HepG2 (cell line): Measurements from ENCODE around the gene SERHL2. TPM values are rescaled to one million over a fixed set of nuclear protein-coding genes. Genes with fewer than 3 reads are reported as not detected.

ENCODE experiments used
- AGO2 ChIP-seq: fragments of 200-400 bp; formaldehyde crosslinking; optimal IDR thresholded peaks from 2 replicates; pipeline ENCODE3; 2017; ENCODE audit warnings: mild to moderate bottlenecking, low read depth, low read length, moderate library complexity
- FOXJ3 ChIP-seq: sonication (generic); formaldehyde crosslinking; IDR thresholded peaks from 2 replicates; pipeline ENCODE4 v1.4.0; 2020; ENCODE audit warnings: missing genetic modification reagents, mild to moderate bottlenecking, borderline replicate concordance
- IRX3 ChIP-seq: sonication (generic); formaldehyde crosslinking; IDR thresholded peaks from 2 replicates; pipeline ENCODE4 v1.8.1; 2023; ENCODE audit warnings: mild to moderate bottlenecking, low read depth, missing genetic modification reagents, borderline replicate concordance
- LCORL ChIP-seq, 2 experiments: fragments of 450-650 bp in 1 of 2; sonication (generic) in 1 of 2; formaldehyde crosslinking in 1 of 2; IDR thresholded peaks; 2 replicates each; pipeline versions ENCODE4 v1.5.0 to v1.6.1; 2017 to 2020; ENCODE audit warnings: antibody characterized with exemption in 1 of 2, missing genetic modification reagents in 1 of 2
- MAFK ChIP-seq, 2 experiments: IDR thresholded peaks in 1 of 2; conservative IDR thresholded peaks in 1 of 2; 2 replicates each; pipeline ENCODE4 v1.6.1; 2011; ENCODE audit warnings: improper control_type of control experiment in 2 of 2, low read length in 2 of 2
- MED1 ChIP-seq: sonication (generic); formaldehyde crosslinking; IDR thresholded peaks from 2 replicates; pipeline ENCODE4 v1.4.0; 2020; ENCODE audit warnings: missing genetic modification reagents
- MIXL1 ChIP-seq: IDR thresholded peaks from 2 replicates; pipeline ENCODE4 v1.6.1; 2016
- PRPF4 ChIP-seq: fragments of 200-400 bp; formaldehyde crosslinking; IDR thresholded peaks from 2 replicates; pipeline ENCODE4 v1.6.1; 2016; ENCODE audit warnings: low read length, low read depth; ENCODE audit not compliant: poor library complexity, severe bottlenecking
- TAF1 ChIP-seq: sonication (generic); formaldehyde crosslinking; IDR thresholded peaks from 2 replicates; pipeline ENCODE4 v1.4.0; 2020; ENCODE audit warnings: missing genetic modification reagents
- ZNF670 ChIP-seq: sonication (generic); formaldehyde crosslinking; IDR thresholded peaks from 2 replicates; pipeline ENCODE4 v1.8.0; 2022; ENCODE audit warnings: mild to moderate bottlenecking, missing genetic modification reagents, borderline replicate concordance
- ZNF75D ChIP-seq: sonication (generic); formaldehyde crosslinking; IDR thresholded peaks from 2 replicates; pipeline ENCODE4 v1.8.1; 2023; ENCODE audit warnings: missing genetic modification reagents, mild to moderate bottlenecking, borderline replicate concordance
- ZNF766 ChIP-seq: sonication (generic); formaldehyde crosslinking; IDR thresholded peaks from 2 replicates; pipeline ENCODE4 v1.5.0; 2020; ENCODE audit warnings: missing genetic modification reagents, borderline replicate concordance
- polyA plus RNA-seq, 8 experiments: library from polyadenylated mRNA; depleted of rRNA in 3 of 8; stranded (reverse) in 7 of 8; unstranded in 1 of 8; fragments of >200 nt; fragmentation: Illumina TruSeq in 4 of 8; extraction: Trizol in 4 of 8; gene quantifications; 2 replicates each; pipeline versions ENCODE4 v1.2.1 to v1.2.3, GENCODE V29; 2011 to 2016; ENCODE audit warnings: low read depth in 4 of 8, missing spikeins in 1 of 8, mixed read lengths in 1 of 8; ENCODE audit not compliant: insufficient read depth in 1 of 8
- total RNA-seq, 5 experiments: library from RNA; depleted of rRNA; stranded (reverse); fragments of >200 nt; fragmentation: Illumina TruSeq; extraction: Trizol; gene quantifications; 2 replicates each; pipeline ENCODE4 v1.2.3, GENCODE V29; 2016; ENCODE audit warnings: low read depth in 1 of 5
- TF ChIP-seq, protein P1 (sequence below): sonication (generic); formaldehyde crosslinking; IDR thresholded peaks from 2 replicates; pipeline ENCODE4 v1.5.0; 2020; ENCODE audit warnings: missing genetic modification reagents
- TF ChIP-seq, protein P2 (sequence below): sonication (generic); formaldehyde crosslinking; IDR thresholded peaks from 2 replicates; pipeline ENCODE4 v1.5.0; 2020; ENCODE audit warnings: mild to moderate bottlenecking, missing genetic modification reagents
- TF ChIP-seq, protein P3 (sequence below): sonication (generic); formaldehyde crosslinking; IDR thresholded peaks from 2 replicates; pipeline ENCODE4 v1.5.0; 2020; ENCODE audit warnings: missing genetic modification reagents
- TF ChIP-seq, protein P4 (sequence below): sonication (generic); formaldehyde crosslinking; IDR thresholded peaks from 2 replicates; pipeline ENCODE4 v1.8.1; 2022; ENCODE audit warnings: low read depth, mild to moderate bottlenecking, missing genetic modification reagents
- TF ChIP-seq, protein P5 (sequence below): sonication (generic); formaldehyde crosslinking; IDR thresholded peaks from 2 replicates; pipeline ENCODE4 v1.4.0; 2020; ENCODE audit warnings: missing genetic modification reagents
- TF ChIP-seq, protein P6 (sequence below): sonication (generic); formaldehyde crosslinking; IDR thresholded peaks from 2 replicates; pipeline ENCODE4 v1.8.1; 2023; ENCODE audit warnings: mild to moderate bottlenecking, missing genetic modification reagents, borderline replicate concordance
- TF ChIP-seq, protein P7 (sequence below): sonication (generic); formaldehyde crosslinking; IDR thresholded peaks from 2 replicates; pipeline ENCODE4 v1.4.0; 2020; ENCODE audit warnings: missing genetic modification reagents, low read depth, mild to moderate bottlenecking, borderline replicate concordance

The SERHL2 gene
- total and polyA plus RNA-seq, 2 of the 13 experiments (the other 11 are each of a cell fraction or from before 2014, with no cell fraction given): 1.0 to 1.8 TPM

DNA sequence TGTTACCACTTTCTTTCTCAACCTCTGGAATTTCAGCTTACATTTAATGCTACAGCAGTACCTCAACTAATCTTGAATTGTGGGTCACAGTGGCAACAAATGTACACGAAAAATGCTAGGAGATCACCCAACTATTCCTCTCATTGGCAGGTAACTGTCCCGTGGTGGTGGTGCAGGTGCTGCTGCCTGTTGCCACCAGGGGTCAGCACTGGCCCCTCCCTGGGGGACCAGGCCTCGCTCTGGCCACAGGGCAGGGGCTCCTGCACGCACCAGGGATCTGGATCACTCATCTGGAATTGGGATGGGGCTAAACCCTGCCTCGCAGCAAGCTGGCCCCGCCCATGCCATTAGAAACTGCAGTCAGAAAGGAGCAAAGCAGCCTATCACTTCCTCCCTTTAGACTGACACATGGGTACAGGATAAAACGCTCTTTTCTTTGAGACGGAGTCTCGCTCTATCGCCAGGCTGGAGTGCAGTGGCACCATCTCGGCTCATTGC, 67.8 kb downstream of the SERHL2 start (continued):
- TF ChIP-seq IRX3 (CRISPR knock-in tag) (no peak), AGO2 (no peak), MED1 (CRISPR knock-in tag) (peak; percentile 55), MIXL1 (CRISPR knock-in tag) (no peak), PRPF4 (no peak), FOXJ3 (no peak), MAFK (conservative IDR thresholded peaks at IDR 0.05 in 1 of 2, IDR thresholded peaks at IDR 0.05 in 1 of 2; ENCODE audit: low read length in 2 of 2) (no peak), ZNF766 (CRISPR knock-in tag) (no peak), TAF1 (CRISPR knock-in tag) (no peak), ZNF670 (CRISPR knock-in tag) (no peak), ZNF75D (CRISPR knock-in tag) (no peak), LCORL (IDR thresholded peaks at IDR 0.05) (no peak), LCORL (CRISPR knock-in tag; IDR thresholded peaks at IDR 0.05) (peak; percentile 66)
- TF ChIP-seq, protein P1, sequence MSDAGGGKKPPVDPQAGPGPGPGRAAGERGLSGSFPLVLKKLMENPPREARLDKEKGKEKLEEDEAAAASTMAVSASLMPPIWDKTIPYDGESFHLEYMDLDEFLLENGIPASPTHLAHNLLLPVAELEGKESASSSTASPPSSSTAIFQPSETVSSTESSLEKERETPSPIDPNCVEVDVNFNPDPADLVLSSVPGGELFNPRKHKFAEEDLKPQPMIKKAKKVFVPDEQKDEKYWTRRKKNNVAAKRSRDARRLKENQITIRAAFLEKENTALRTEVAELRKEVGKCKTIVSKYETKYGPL: no peak
- TF ChIP-seq, protein P2, sequence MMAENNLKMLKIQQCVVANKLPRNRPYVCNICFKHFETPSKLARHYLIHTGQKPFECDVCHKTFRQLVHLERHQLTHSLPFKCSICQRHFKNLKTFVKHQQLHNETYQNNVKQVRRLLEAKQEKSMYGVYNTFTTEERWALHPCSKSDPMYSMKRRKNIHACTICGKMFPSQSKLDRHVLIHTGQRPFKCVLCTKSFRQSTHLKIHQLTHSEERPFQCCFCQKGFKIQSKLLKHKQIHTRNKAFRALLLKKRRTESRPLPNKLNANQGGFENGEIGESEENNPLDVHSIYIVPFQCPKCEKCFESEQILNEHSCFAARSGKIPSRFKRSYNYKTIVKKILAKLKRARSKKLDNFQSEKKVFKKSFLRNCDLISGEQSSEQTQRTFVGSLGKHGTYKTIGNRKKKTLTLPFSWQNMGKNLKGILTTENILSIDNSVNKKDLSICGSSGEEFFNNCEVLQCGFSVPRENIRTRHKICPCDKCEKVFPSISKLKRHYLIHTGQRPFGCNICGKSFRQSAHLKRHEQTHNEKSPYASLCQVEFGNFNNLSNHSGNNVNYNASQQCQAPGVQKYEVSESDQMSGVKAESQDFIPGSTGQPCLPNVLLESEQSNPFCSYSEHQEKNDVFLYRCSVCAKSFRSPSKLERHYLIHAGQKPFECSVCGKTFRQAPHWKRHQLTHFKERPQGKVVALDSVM: no peak
- TF ChIP-seq, protein P3, sequence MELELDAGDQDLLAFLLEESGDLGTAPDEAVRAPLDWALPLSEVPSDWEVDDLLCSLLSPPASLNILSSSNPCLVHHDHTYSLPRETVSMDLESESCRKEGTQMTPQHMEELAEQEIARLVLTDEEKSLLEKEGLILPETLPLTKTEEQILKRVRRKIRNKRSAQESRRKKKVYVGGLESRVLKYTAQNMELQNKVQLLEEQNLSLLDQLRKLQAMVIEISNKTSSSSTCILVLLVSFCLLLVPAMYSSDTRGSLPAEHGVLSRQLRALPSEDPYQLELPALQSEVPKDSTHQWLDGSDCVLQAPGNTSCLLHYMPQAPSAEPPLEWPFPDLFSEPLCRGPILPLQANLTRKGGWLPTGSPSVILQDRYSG (CRISPR knock-in tag): no peak
- TF ChIP-seq, protein P4, sequence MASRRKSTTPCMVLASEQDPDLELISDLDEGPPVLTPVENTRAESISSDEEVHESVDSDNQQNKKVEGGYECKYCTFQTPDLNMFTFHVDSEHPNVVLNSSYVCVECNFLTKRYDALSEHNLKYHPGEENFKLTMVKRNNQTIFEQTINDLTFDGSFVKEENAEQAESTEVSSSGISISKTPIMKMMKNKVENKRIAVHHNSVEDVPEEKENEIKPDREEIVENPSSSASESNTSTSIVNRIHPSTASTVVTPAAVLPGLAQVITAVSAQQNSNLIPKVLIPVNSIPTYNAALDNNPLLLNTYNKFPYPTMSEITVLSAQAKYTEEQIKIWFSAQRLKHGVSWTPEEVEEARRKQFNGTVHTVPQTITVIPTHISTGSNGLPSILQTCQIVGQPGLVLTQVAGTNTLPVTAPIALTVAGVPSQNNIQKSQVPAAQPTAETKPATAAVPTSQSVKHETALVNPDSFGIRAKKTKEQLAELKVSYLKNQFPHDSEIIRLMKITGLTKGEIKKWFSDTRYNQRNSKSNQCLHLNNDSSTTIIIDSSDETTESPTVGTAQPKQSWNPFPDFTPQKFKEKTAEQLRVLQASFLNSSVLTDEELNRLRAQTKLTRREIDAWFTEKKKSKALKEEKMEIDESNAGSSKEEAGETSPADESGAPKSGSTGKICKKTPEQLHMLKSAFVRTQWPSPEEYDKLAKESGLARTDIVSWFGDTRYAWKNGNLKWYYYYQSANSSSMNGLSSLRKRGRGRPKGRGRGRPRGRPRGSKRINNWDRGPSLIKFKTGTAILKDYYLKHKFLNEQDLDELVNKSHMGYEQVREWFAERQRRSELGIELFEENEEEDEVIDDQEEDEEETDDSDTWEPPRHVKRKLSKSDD (CRISPR knock-in tag): no peak
- TF ChIP-seq, protein P5, sequence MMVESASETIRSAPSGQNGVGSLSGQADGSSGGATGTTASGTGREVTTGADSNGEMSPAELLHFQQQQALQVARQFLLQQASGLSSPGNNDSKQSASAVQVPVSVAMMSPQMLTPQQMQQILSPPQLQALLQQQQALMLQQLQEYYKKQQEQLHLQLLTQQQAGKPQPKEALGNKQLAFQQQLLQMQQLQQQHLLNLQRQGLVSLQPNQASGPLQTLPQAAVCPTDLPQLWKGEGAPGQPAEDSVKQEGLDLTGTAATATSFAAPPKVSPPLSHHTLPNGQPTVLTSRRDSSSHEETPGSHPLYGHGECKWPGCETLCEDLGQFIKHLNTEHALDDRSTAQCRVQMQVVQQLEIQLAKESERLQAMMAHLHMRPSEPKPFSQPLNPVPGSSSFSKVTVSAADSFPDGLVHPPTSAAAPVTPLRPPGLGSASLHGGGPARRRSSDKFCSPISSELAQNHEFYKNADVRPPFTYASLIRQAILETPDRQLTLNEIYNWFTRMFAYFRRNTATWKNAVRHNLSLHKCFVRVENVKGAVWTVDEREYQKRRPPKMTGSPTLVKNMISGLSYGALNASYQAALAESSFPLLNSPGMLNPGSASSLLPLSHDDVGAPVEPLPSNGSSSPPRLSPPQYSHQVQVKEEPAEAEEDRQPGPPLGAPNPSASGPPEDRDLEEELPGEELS (CRISPR knock-in tag): no peak
- TF ChIP-seq, protein P6, sequence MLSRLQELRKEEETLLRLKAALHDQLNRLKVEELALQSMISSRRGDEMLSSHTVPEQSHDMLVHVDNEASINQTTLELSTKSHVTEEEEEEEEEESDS: no peak
- TF ChIP-seq, protein P7, sequence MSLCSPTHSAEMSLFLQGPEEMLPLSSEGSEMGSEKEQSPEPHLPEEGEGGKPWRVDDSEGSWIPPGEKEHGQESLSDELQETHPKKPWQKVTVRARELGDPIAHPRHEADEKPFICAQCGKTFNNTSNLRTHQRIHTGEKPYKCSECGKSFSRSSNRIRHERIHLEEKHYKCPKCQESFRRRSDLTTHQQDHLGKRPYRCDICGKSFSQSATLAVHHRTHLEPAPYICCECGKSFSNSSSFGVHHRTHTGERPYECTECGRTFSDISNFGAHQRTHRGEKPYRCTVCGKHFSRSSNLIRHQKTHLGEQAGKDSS (CRISPR knock-in tag): peak; percentile 53; the same call in 1 of the 2 replicates
